HG03378 (cell line): Measurements from ENCODE around the gene PGK2.

Experiments
- ATAC-seq: cut with Tn5 transposase; IDR thresholded peaks from one replicate; pipeline ENCODE4 v1.9.1; 2021; ENCODE audit warnings: mild to moderate bottlenecking, moderate library complexity; ENCODE audit not compliant: unreplicated experiment

The PGK2 gene

GRCh38 chr6:49739423-49739822 lies 47.7 kb downstream of the PGK2 start:
- ATAC-seq: no peak

DNA sequence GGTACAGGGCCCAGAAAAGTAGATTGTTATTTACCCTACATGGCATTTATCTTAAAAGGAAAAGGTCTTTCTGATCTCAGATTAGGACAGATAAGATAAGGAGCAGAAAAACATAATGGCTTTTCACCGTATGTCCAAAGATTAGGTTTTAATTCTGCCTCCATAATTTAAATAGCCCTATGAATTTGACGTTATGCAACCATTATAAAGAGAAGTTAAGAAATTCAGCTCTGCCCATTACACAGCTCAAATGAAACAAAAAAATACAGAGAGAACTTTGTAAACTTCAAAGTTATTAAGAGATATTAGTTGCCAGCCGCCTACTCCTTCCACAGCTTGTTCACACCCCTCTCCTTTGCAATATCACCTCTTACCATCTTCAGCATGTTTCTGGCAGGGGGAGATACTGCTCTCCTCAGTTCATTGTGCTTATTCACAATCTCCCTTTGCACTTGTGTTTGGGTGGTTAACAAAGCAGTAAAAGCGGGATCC lies 51.0 kb downstream of the PGK2 start:
- ATAC-seq: no peak
